ENCODE data around the gene ABCC9. TPM values are rescaled to one million over a fixed set of nuclear protein-coding genes. Genes with fewer than 3 reads are reported as not detected.

ABCC9 gene
- total RNA-seq, 1 donor from 2014 or later, result 2.8 TPM

DNA sequence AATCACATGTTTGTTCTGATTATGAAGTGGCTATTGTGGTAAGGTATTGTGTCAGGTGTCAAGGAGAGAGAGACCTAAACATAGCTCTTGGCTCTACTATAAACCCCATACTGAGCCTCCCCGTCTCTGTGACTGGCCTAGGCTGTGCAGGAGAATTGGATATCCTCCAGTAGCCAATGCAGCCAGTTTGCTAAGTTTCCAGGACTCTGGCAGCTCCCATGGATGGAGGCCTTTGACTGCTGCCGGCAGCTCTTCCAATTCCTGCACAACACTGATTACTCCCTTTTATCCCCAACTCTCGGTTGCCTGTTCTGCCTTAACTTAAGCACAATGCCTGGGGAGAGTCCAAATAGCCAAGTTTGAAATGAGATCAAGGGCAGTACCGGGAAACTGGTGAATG lies 59.3 kb downstream of the ABCC9 start:
- Mint-ChIP-seq H3K4me3 (no peak overlapping the region), H3K36me3 (ENCODE audit: low read depth) (no peaks in the 10 kb centered on the region), H3K9me3 (no peaks in the 10 kb centered on the region), H3K4me1 (no peaks in the 10 kb centered on the region), H3K27ac (ENCODE audit: unreplicated experiment) (no peak overlapping the region), H3K27me3 (ENCODE audit: low read depth) (peaks cover 41% of the 10 kb centered on the region)
- TF ChIP-seq CTCF (conservative IDR thresholded peaks at IDR 0.05), result no peak
- no peak for DNase-seq (ENCODE audit: low read depth, low spot score)

GRCh38 chr12:21879312-21879711 lies 61.9 kb downstream of the ABCC9 start:
- Mint-ChIP-seq H3K9me3 (peaks cover 2% of the 10 kb centered on the region), H3K27me3 (ENCODE audit: low read depth) (peaks cover 37% of the 10 kb centered on the region), H3K27ac (ENCODE audit: unreplicated experiment) (no peak overlapping the region), H3K4me3 (no peak overlapping the region), H3K4me1 (no peaks in the 10 kb centered on the region), H3K36me3 (ENCODE audit: low read depth) (peaks cover 2% of the 10 kb centered on the region)
- DNase-seq (ENCODE audit: low read depth, low spot score), result no peak
- TF ChIP-seq CTCF (conservative IDR thresholded peaks at IDR 0.05), result no peak

DNA sequence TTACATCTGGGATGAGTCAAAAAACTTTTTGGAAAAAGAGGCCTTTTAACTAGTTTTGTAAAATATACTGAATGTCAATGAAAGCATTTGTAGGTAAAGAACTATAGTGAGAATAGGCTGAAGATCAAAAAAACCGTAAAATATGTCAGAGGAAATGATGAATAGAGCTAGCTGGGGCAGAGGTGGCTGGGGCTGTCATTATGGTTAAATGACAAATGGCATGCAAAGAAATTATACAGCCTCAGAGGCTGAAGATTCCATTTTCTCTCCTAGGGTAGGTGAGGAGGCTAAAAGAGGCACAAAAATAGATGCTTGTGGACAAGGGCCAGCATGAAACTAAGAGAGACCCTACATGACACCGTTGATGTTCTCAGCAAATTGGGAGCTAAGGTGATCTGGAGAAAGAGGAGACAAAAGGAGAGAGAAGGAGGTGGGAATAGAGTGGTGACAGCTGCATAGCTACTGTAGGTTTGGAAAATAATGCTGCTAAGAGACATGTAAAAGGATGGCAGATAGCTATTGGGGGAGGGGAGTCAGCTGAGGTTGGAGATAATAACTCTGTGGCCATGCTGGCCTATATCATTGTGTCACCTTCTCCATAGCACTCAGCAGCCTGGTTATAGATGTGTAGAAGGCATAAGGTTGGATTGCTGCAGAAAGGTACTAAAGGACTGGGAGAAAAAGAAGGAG lies 63.8 kb downstream of the ABCC9 start:
- Mint-ChIP-seq H3K4me3 (no peak overlapping the region), H3K9me3 (peaks cover 10% of the 10 kb centered on the region), H3K27ac (ENCODE audit: unreplicated experiment) (no peak overlapping the region), H3K4me1 (no peaks in the 10 kb centered on the region), H3K27me3 (ENCODE audit: low read depth) (peaks cover 31% of the 10 kb centered on the region), H3K36me3 (ENCODE audit: low read depth) (peaks cover 7% of the 10 kb centered on the region)
- DNase-seq (ENCODE audit: low read depth, low spot score), result no peak
- TF ChIP-seq CTCF (conservative IDR thresholded peaks at IDR 0.05), result no peak

GRCh38 chr12:21865846-21866245 lies 75.4 kb downstream of the ABCC9 start:
- H3K9me3 Mint-ChIP-seq, result peaks cover 6% of the 10 kb centered on the region
- peaks cover 1% of the 10 kb centered on the region for H3K27me3 Mint-ChIP-seq (ENCODE audit: low read depth)

GRCh38 chr12:21860534-21860933 lies 80.7 kb downstream of the ABCC9 start:
- H3K4me1 Mint-ChIP-seq, result no peaks in the 10 kb centered on the region
- no peaks in the 10 kb centered on the region for H3K9me3 Mint-ChIP-seq
- no peak overlapping the region for H3K4me3 Mint-ChIP-seq
- no peak for DNase-seq (ENCODE audit: low read depth, low spot score)
- no peak overlapping the region for H3K27ac Mint-ChIP-seq (ENCODE audit: unreplicated experiment)
- H3K36me3 Mint-ChIP-seq (ENCODE audit: low read depth), result no peaks in the 10 kb centered on the region
- H3K27me3 Mint-ChIP-seq (ENCODE audit: low read depth), result peaks cover 6% of the 10 kb centered on the region
- TF ChIP-seq CTCF (conservative IDR thresholded peaks at IDR 0.05), result no peak

More at GRCh38 chr12:21865846-21866245, 75.4 kb downstream of the ABCC9 start:
- Mint-ChIP-seq H3K27ac (ENCODE audit: unreplicated experiment) (no peak overlapping the region), H3K4me3 (no peak overlapping the region), H3K4me1 (no peaks in the 10 kb centered on the region), H3K36me3 (ENCODE audit: low read depth) (peaks cover 5% of the 10 kb centered on the region)
- TF ChIP-seq CTCF (conservative IDR thresholded peaks at IDR 0.05), result no peak
- DNase-seq (ENCODE audit: low read depth, low spot score), result no peak

Data from neural crest cell (in vitro differentiated cells).